GM12878 (cell line): ENCODE measurements around the gene GSC2. TPM values are rescaled to one million over a fixed set of nuclear protein-coding genes. Genes with fewer than 3 reads are reported as not detected.

Source experiments
- ATAC-seq: fragments of 200-7000 bp; cut with Tn5 transposase; 3 replicates; pipeline ENCODE4 v1.9.1; 2020; ENCODE audit warnings: mild to moderate bottlenecking, moderate library complexity
- BruUV-seq: library from RNA; stranded (reverse); fragments of 400-500 nt; replicated peaks from 2 replicates; lab custom pipeline; 2021; lab: Mats Ljungman, UMichigan
- CTCF ChIA-PET: fragments of 300-600 bp; sonication (Branson Sonifier 250); formaldehyde crosslinking; extraction: SDS; loops from one replicate; lab custom pipeline; 2021; ENCODE audit warnings: inconsistent platforms; lab: Yijun Ruan, JAX
- POLR2A ChIA-PET: fragments of 350-600 bp; formaldehyde crosslinking; extraction: SDS; loops from one replicate; lab custom pipeline; 2021; ENCODE audit warnings: inconsistent platforms; lab: Charles Lee
- RAD21 ChIA-PET: fragments of 300-600 bp; sonication (Branson Sonifier 250); formaldehyde crosslinking; loops from one replicate; lab custom pipeline; 2023; ENCODE audit warnings: antibody characterized with exemption; ENCODE audit not compliant: unreplicated experiment; lab: Charles Lee
- SMC1A ChIA-PET: fragments of 300-600 bp; sonication (Branson Sonifier 250); formaldehyde crosslinking; loops from one replicate; lab custom pipeline; 2023; ENCODE audit not compliant: unreplicated experiment, uncharacterized antibody; lab: Charles Lee
- DNase-seq: peaks from one replicate; pipeline ENCODE4 v3.0.0-alpha.2; 2011; ENCODE audit warnings: low read depth, low spot score
- FAIRE-seq: peaks from 3 replicates; lab custom pipeline; 2011; peaks lifted over from hg19 to GRCh38; lab: Jason Lieb, UNC
- H2AFZ ChIP-seq: 2 replicates; pipeline ENCODE4 v1.6.0; 2011; ENCODE audit warnings: low read depth, low read length, control low read depth; ENCODE audit not compliant: control insufficient read depth
- H3K27ac ChIP-seq: 2 replicates; pipeline ENCODE4 v1.5.1; 2011; ENCODE audit warnings: control low read depth; ENCODE audit not compliant: control insufficient read depth, insufficient read depth
- H3K27me3 ChIP-seq, 2 experiments: replicated peaks in 1 of 2; 2 replicates each; pipeline versions ENCODE4 v1.6.0 to v1.6.1; 2011; ENCODE audit warnings: low read length in 1 of 2; ENCODE audit not compliant: control insufficient read depth in 2 of 2, insufficient read depth in 2 of 2
- H3K36me3 ChIP-seq, 2 experiments: 2 replicates each; pipeline ENCODE4 v1.5.1; 2011; ENCODE audit warnings: low read length in 1 of 2; ENCODE audit not compliant: control insufficient read depth in 2 of 2, insufficient read depth in 2 of 2
- H3K4me1 ChIP-seq: 2 replicates; pipeline ENCODE4 v1.6.1; 2011; ENCODE audit warnings: mild to moderate bottlenecking, low read length, moderate library complexity, mixed read lengths; ENCODE audit not compliant: control insufficient read depth, insufficient read depth
- H3K4me2 ChIP-seq: 2 replicates; pipeline ENCODE4 v1.6.0; 2011; ENCODE audit warnings: control low read depth; ENCODE audit not compliant: control insufficient read depth, insufficient read depth
- H3K4me3 ChIP-seq: fragments of 200-600 bp; sonication (generic); 2 replicates; pipeline ENCODE4 v1.5.1; 2016
- H3K79me2 ChIP-seq: 2 replicates; pipeline ENCODE4 v1.6.0; 2011; ENCODE audit warnings: low read length; ENCODE audit not compliant: control insufficient read depth, insufficient read depth
- H3K9ac ChIP-seq: 2 replicates; pipeline ENCODE4 v1.8.0; 2011; ENCODE audit warnings: low read length, control low read depth, mixed read lengths; ENCODE audit not compliant: control insufficient read depth, insufficient read depth
- H3K9me3 ChIP-seq: replicated peaks from 3 replicates; pipeline ENCODE4 v1.5.1; 2011; ENCODE audit warnings: mild to moderate bottlenecking, low read length; ENCODE audit not compliant: control insufficient read depth, insufficient read depth
- H4K20me1 ChIP-seq: 2 replicates; pipeline ENCODE4 v1.6.0; 2011; ENCODE audit not compliant: control insufficient read depth, insufficient read depth
- BACH1 ChIP-seq: fragments of 450-650 bp; IDR thresholded peaks from 2 replicates; pipeline ENCODE4 v1.6.1; 2017; ENCODE audit warnings: mild to moderate bottlenecking, borderline replicate concordance
- CBX5 ChIP-seq: sonication (generic); IDR thresholded peaks from 2 replicates; pipeline ENCODE4 v1.6.1; 2016; ENCODE audit warnings: low read depth, moderate library complexity, mild to moderate bottlenecking, inconsistent platforms
- CHD2 ChIP-seq: IDR thresholded peaks from 2 replicates; pipeline ENCODE4 v1.6.1; 2011; ENCODE audit warnings: low read depth, low read length, improper control_type of control experiment, borderline replicate concordance
- EZH2 ChIP-seq: IDR thresholded peaks from 2 replicates; pipeline ENCODE4 v1.6.1; 2012; ENCODE audit warnings: low read depth, mild to moderate bottlenecking, control low read depth, inconsistent platforms, low read length, borderline replicate concordance; ENCODE audit not compliant: control insufficient read depth
- MEF2A ChIP-seq: IDR thresholded peaks from 2 replicates; pipeline ENCODE4 v1.6.1; 2011; ENCODE audit warnings: low read depth, mild to moderate bottlenecking, low read length, moderate library complexity; ENCODE audit not compliant: insufficient read depth
- NR2C1 ChIP-seq: fragments of 450-650 bp; IDR thresholded peaks from 2 replicates; pipeline ENCODE4 v1.6.1; 2017; ENCODE audit warnings: antibody characterized with exemption, mild to moderate bottlenecking, moderate library complexity
- TAF1 ChIP-seq: IDR thresholded peaks from 2 replicates; pipeline ENCODE4 v1.6.1; 2011; ENCODE audit warnings: mild to moderate bottlenecking, low read depth, low read length, borderline replicate concordance
- YY1 ChIP-seq: IDR thresholded peaks from 2 replicates; pipeline ENCODE4 v1.6.1; 2011; ENCODE audit warnings: low read depth, mild to moderate bottlenecking, low read length
- ZNF622 ChIP-seq: fragments of 450-650 bp; IDR thresholded peaks from 2 replicates; pipeline ENCODE4 v1.6.1; 2017; ENCODE audit warnings: mild to moderate bottlenecking, inconsistent platforms
- WGBS: methylation state at CpG from one replicate; pipeline ENCODE4 v1.1.6; 2016; ENCODE audit warnings: low lambda C conversion rate; ENCODE audit not compliant: insufficient replicate concordance, insufficient coverage; ENCODE audit errors: missing lambda C conversion rate; 5-methylcytosine and 5-hydroxymethylcytosine counted together
- in situ Hi-C: fragments of 300-500 bp; cut with MboI; formaldehyde crosslinking; loops from 9 replicates; pipeline ENCODE4 v1.14.3; 2018; ENCODE audit warnings: mixed read lengths
- intact Hi-C: fragments of 100-400 bp; cut with micrococcal nuclease; formaldehyde crosslinking; loops from one replicate; pipeline ENCODE4 v1.14.2; 2022; ENCODE audit not compliant: unreplicated experiment
- polyA plus RNA-seq, 11 experiments: library from polyadenylated mRNA; depleted of rRNA in 4 of 11; unstranded in 6 of 11; stranded (reverse) in 5 of 11; fragments of >200 nt; fragmentation: Nextera tagmentation in 4 of 11; fragmentation: Illumina TruSeq in 1 of 11; extraction: Ambion mirVana in 4 of 11; extraction: Trizol in 1 of 11; gene quantifications; 1 replicate in 1 of 11; 2 replicates in 10 of 11; pipeline versions ENCODE4 v1.2.1 to v1.2.3, GENCODE V29; 2011 to 2016; ENCODE audit warnings: inconsistent platforms in 2 of 11, missing spikeins in 2 of 11, low read depth in 1 of 11
- total RNA-seq, 4 experiments: library from RNA; depleted of rRNA in 3 of 4; stranded (reverse); fragments of >200 nt in 3 of 4; fragmentation: Illumina TruSeq in 1 of 4; extraction: Trizol in 1 of 4; gene quantifications; 2 replicates each; pipeline versions ENCODE4 v1.2.1 to v1.2.3, GENCODE V29; 2013 to 2021
- TF ChIP-seq, protein P1 (sequence below): fragments of 450-650 bp; IDR thresholded peaks from 2 replicates; pipeline ENCODE4 v1.6.1; 2017; ENCODE audit warnings: low read depth, mild to moderate bottlenecking, moderate library complexity
- TF ChIP-seq, protein P2 (sequence below): IDR thresholded peaks from 2 replicates; pipeline ENCODE4 v1.6.1; 2011; ENCODE audit warnings: mild to moderate bottlenecking, low read depth, low read length, moderate library complexity; ENCODE audit not compliant: insufficient replicate concordance
- TF ChIP-seq, protein P3 (sequence below): fragments of 150-350 bp; IDR thresholded peaks from 2 replicates; pipeline ENCODE4 v1.6.1; 2014; ENCODE audit warnings: mild to moderate bottlenecking, low read depth, low read length

GSC2 gene
- total and polyA plus RNA-seq, 10 of the 15 experiments (the other 5 are each of a cell fraction or from before 2014, with no cell fraction given) = not detected

DNA sequence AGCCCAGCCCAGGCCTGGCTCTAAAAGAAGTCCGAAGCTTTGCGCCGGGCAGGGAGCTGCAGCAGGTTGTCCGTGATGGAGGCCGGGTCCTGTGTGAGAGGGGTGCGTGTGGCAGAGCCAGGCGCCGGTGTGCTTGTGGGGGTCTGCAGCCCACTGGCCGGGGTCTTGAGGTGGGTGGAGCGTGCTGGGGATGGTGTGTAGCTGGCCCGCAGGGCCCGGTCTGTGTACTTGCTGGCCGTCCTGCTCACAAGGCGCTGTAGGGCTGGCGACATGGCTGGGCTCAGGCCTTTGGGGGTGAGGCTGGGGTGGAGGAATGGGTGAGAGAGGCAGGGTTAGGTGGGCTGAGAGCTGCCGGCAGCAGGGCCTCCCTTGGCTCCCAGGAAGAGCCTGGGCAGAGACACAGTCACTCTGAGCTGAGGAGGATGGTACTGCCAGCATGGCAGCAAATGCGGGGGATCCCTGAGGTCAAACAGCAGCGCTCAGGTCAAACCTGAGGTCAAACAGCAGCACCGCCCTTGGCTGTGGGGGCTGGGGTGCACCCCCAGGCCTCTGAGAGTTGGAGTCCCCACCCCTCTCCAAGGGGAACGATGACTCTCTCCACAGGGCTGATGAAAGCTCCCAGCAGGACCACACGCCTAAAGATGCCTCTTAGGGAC lies 15.8 kb downstream of the GSC2 start (continued):
- TF ChIP-seq, protein P1, sequence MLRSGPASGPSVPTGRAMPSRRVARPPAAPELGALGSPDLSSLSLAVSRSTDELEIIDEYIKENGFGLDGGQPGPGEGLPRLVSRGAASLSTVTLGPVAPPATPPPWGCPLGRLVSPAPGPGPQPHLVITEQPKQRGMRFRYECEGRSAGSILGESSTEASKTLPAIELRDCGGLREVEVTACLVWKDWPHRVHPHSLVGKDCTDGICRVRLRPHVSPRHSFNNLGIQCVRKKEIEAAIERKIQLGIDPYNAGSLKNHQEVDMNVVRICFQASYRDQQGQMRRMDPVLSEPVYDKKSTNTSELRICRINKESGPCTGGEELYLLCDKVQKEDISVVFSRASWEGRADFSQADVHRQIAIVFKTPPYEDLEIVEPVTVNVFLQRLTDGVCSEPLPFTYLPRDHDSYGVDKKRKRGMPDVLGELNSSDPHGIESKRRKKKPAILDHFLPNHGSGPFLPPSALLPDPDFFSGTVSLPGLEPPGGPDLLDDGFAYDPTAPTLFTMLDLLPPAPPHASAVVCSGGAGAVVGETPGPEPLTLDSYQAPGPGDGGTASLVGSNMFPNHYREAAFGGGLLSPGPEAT = no peak
- TF ChIP-seq NR2C1 (no peak), CHD2 (no peak), ZNF622 (no peak), MEF2A (no peak)
- TF ChIP-seq, protein P2, sequence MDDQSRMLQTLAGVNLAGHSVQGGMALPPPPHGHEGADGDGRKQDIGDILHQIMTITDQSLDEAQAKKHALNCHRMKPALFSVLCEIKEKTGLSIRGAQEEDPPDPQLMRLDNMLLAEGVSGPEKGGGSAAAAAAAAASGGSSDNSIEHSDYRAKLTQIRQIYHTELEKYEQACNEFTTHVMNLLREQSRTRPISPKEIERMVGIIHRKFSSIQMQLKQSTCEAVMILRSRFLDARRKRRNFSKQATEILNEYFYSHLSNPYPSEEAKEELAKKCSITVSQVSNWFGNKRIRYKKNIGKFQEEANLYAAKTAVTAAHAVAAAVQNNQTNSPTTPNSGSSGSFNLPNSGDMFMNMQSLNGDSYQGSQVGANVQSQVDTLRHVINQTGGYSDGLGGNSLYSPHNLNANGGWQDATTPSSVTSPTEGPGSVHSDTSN = no peak

DNA sequence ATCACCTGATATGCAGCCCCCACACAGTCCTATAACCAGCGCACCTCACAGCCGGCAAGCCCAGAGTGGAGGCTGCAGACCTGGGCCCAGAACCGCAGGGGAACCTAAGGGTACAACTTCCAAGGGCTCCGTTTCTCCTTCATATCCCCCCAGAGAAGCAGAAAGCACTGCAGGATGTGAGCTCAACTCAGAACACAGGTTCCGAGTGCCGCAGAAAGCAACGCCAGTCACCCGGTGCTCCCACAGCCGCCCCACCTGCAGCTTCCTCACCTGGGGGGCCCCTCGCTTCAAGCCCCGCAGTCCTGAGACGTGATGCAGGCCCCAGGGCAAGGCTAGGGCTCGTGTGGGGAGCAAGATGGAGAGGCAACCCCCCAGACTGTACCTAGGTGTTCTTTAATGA lies 16.5 kb downstream of the GSC2 start:
- Histone ChIP-seq H3K27me3 (no peaks in the 10 kb centered on the region), H3K27ac (no peak overlapping the region), H3K36me3 (peaks cover 5 to 12% of the 10 kb centered on the region in 2 experiments), H3K9ac (no peak overlapping the region), H3K79me2 (no peaks in the 10 kb centered on the region), H3K9me3 (no peaks in the 10 kb centered on the region), H3K4me3 (no peak overlapping the region), H2AFZ (no peak overlapping the region), H4K20me1 (no peaks in the 10 kb centered on the region), H3K4me1 (no peaks in the 10 kb centered on the region), H3K4me2 (no peak overlapping the region)
- FAIRE-seq (no peak), ATAC-seq (no peak), DNase-seq (no peak)
- ChIA-PET CTCF (interaction anchor here (1.0 to 2.3 kb wide), 2 partner anchors 11 to 48 kb away, joined by 3 to 6 read pairs; partner anchors contain the start of gene ESS2), SMC1A (no interaction called here), RAD21 (interaction anchor here (0.6 kb wide), 1 partner anchor 1855 kb away, joined by 3 read pairs; no protein-coding TSS in a partner anchor), POLR2A (interaction anchor here (0.7 kb wide), 1 partner anchor 8 kb away, joined by 3 read pairs; no protein-coding TSS in a partner anchor)
- no peak for TF ChIP-seq CBX5
- TF ChIP-seq, protein P3, sequence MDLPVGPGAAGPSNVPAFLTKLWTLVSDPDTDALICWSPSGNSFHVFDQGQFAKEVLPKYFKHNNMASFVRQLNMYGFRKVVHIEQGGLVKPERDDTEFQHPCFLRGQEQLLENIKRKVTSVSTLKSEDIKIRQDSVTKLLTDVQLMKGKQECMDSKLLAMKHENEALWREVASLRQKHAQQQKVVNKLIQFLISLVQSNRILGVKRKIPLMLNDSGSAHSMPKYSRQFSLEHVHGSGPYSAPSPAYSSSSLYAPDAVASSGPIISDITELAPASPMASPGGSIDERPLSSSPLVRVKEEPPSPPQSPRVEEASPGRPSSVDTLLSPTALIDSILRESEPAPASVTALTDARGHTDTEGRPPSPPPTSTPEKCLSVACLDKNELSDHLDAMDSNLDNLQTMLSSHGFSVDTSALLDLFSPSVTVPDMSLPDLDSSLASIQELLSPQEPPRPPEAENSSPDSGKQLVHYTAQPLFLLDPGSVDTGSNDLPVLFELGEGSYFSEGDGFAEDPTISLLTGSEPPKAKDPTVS = no peak
- no peak for TF ChIP-seq TAF1
- TF ChIP-seq ZNF622 = no peak
- TF ChIP-seq YY1 = no peak
- TF ChIP-seq EZH2 = no peak
- no peak for TF ChIP-seq BACH1
- WGBS = 85% methylated on average over 13 of the region's 13 CpGs
- intact Hi-C loops = no loop called here
- in situ Hi-C loops = no loop called here
- no TSS peak for BruUV-seq
